ENCODE measurements around the gene CNPY4.

CNPY4 gene

DNA sequence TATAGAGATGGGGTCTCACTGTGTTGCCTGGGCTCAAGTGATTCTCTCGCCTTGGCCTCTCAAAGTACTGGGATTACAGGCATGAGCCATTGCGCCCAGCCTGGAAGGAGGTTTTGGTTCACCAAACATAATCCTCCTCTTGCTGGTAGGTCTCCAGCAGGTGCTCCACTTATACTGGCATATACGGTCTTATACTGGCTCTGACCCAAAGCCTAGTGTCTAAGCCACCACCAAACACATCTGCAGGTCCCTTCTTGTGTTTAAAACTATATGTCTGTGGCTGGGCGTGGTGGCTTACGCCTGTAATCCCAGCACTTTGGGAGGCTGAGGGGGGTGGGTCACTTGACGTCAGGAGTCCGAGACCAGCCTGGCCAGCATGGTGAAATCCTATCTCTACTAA, 12.7 kb downstream of the CNPY4 start:
- TF ChIP-seq, protein P1, sequence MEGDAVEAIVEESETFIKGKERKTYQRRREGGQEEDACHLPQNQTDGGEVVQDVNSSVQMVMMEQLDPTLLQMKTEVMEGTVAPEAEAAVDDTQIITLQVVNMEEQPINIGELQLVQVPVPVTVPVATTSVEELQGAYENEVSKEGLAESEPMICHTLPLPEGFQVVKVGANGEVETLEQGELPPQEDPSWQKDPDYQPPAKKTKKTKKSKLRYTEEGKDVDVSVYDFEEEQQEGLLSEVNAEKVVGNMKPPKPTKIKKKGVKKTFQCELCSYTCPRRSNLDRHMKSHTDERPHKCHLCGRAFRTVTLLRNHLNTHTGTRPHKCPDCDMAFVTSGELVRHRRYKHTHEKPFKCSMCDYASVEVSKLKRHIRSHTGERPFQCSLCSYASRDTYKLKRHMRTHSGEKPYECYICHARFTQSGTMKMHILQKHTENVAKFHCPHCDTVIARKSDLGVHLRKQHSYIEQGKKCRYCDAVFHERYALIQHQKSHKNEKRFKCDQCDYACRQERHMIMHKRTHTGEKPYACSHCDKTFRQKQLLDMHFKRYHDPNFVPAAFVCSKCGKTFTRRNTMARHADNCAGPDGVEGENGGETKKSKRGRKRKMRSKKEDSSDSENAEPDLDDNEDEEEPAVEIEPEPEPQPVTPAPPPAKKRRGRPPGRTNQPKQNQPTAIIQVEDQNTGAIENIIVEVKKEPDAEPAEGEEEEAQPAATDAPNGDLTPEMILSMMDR (IDR thresholded peaks at IDR 0.05), result no peak

DNA sequence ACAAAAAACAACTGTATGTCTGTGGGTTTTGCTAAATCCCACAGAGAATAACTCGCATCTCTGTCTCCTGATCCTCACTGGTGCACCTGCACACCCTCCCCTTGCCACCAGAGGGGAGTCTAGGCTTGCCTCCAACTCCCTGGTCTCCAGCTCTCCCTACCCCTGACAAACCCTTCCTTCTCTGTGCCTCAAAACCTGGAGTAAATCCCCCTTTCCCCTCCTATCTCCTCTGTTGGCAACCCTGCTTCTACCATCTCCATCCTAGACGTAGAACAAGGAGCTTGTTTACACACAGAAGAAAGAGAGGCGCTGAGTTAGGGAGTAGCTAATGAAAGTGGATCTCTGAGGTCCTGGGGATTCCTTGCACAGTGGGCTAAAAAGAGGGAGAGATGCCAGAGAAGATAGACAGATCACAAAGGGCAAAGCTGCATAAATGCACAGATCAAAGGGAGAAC, 13.3 kb downstream of the CNPY4 start:
- TF ChIP-seq, protein P1 (IDR thresholded peaks at IDR 0.05), result peak; percentile 71

DNA sequence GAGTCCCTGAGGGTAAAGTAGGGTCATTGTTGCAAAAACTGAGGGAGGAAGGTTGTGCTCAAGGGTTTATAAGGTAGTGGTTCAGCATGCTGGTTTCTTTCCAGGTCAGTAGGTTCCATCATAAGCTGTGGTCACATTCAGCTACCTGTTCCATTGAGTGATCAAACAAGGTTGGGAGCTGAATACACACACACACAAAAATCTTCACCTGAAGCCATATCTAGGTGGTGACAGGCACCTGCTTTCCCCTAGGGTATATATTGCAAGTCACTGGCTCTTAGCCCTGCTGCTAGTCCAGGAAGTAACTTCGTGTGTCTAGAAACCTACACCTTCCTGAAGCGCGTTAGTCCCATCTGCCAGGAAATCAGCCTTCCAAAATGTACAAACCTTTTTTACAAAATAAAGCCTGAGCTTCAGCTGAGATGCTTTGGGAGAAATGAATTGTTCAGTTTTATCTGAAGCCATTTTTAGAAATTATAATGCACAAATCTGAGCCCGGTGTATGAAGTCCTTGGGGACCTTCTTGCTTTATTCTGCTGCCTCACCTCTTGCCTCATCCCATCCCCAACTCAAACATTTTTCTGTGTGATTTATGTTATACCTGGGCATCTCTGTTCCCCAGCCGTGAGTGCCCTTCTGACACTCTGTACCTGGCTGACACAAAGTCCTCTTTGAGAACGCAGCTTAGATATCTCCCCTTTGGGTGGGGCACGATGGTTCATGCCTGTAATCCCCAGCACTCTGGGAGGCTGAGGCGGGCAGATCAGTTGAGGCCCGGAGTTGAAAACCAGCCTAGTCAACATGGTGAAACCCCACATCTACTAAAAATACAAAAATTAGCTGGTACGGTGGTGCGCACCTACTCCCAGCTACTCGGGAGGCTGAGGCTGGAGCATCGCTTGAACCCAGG, 18.7 kb downstream of the CNPY4 start:
- TF ChIP-seq, protein P1 (IDR thresholded peaks at IDR 0.05), result no peak

DNA sequence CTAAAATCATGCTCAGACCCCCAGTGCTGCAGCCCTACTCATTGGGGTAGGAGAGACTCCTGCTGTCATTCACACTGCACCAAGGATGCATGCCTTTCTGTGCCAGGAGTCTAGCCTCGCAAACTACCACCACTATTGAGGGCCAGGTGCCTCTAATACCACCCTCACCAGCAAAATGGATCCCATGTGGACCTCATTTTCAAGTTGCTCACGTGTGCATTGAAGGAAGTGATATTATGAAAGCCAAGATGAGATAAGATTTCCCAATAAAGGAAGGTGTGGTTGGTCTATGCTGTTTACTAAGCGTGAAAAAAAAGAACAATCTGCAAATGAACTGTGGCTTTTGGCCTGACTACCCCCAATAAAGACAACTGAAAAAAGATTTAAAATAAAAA, 22.1 kb downstream of the CNPY4 start:
- TF ChIP-seq, protein P1 (IDR thresholded peaks at IDR 0.05), result no peak

DNA sequence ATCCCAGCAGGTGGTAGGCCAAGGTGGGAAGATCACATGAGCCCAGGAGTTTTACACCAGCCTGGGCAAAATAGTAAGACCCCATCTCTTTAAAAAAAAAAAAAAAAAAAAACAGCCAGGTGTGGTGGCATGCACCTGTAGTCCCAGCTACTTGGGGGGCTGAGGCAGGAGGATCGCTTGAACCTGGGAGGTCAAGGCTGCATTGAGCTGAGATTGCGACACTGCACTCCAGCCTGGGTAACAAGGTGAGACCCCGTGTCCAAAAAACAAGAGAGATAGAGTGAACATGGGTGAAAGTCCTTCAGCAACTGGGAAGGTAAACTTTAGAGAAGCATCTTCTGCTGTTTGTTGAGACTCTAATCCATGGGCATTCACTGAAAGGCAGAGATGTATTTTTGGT, 23.0 kb downstream of the CNPY4 start:
- TF ChIP-seq, protein P1 (IDR thresholded peaks at IDR 0.05), result no peak

DNA sequence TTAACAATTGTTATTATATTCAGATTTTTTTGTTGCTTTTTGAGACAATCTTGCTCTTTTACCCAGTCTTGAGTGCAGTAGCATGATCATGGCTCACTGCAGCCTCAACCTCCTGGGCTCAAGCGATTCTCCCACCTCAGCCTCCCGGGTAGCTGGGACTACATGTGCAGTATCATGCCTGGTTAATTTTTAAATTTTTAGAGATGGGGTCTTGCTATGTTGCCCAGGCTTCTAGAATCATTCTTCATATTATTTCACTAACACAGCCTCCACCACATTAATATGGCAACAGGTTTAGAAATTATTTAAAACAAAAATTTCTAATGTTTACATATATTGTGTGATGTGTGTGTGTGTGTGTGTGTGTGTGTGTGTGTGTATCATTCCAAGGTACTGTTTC, 27.8 kb downstream of the CNPY4 start:
- TF ChIP-seq, protein P1 (IDR thresholded peaks at IDR 0.05), result no peak

DNA sequence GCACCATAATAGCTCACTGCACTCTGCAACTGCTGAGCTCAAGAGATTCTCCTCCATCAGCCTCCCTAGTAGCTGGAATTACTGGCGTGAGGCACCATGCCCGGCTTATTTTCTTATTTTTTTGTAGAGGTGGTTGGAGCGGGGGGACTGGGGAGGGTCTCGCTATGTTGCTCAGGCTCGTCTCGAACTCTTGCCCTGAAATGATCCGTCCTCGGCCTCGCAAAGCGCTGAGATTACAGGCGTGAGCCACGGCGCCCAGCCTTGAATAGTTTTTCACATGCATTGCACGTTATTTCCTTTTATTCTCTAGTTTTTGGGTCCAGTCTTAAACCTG, 28.8 kb downstream of the CNPY4 start:
- TF ChIP-seq, protein P1 (IDR thresholded peaks at IDR 0.05), result no peak

All from LNCAP (cell line).